H1 (cell line): ENCODE results near the gene PALS2. TPM values are rescaled to one million over a fixed set of nuclear protein-coding genes. Genes with fewer than 3 reads are reported as not detected.

ENCODE experiments used
- CTCF ChIA-PET: fragments of 300-600 bp; sonication (Branson Sonifier 250); formaldehyde crosslinking; loops from one replicate; lab custom pipeline; 2021; ENCODE audit not compliant: partially characterized antibody; lab: Charles Lee
- POLR2A ChIA-PET: fragments of 300-600 bp; sonication (Branson Sonifier 250); formaldehyde crosslinking; loops from one replicate; lab custom pipeline; 2021; ENCODE audit warnings: inconsistent platforms; ENCODE audit not compliant: partially characterized antibody; lab: Charles Lee
- DNase-seq, 2 experiments: peaks; one replicate each; pipeline versions ENCODE4 v3.0.0 to v3.0.0-alpha.2; 2010 to 2022; ENCODE audit warnings: low spot score in 2 of 2, low read depth in 1 of 2, mixed read lengths in 1 of 2
- FAIRE-seq: peaks from 2 replicates; lab custom pipeline; 2011; peaks lifted over from hg19 to GRCh38; lab: Jason Lieb, UNC
- H2AFZ ChIP-seq: 2 replicates; pipeline ENCODE4 v1.8.1; 2012; ENCODE audit warnings: low read length, inconsistent platforms
- H2AK5ac ChIP-seq: 2 replicates; pipeline ENCODE4 v1.6.1; 2013; ENCODE audit warnings: low read depth, low read length
- H2BK120ac ChIP-seq: replicated peaks from 2 replicates; pipeline ENCODE3; 2013; ENCODE audit warnings: low read depth, low read length, inconsistent platforms
- H2BK12ac ChIP-seq: 2 replicates; pipeline ENCODE4 v1.6.1; 2013; ENCODE audit warnings: low read depth, low read length
- H2BK15ac ChIP-seq: 2 replicates; pipeline ENCODE4 v1.6.1; 2013; ENCODE audit warnings: low read length
- H2BK20ac ChIP-seq: 2 replicates; pipeline ENCODE4 v1.6.1; 2013; ENCODE audit warnings: low read length
- H2BK5ac ChIP-seq: 2 replicates; pipeline ENCODE4 v1.6.1; 2013; ENCODE audit warnings: low read depth, low read length
- H3K14ac ChIP-seq: 2 replicates; pipeline ENCODE4 v1.6.1; 2013; ENCODE audit warnings: inconsistent platforms; ENCODE audit not compliant: insufficient read length
- H3K18ac ChIP-seq: 2 replicates; pipeline ENCODE4 v1.6.1; 2013; ENCODE audit warnings: low read length; ENCODE audit errors: extremely low read depth
- H3K23ac ChIP-seq: 2 replicates; pipeline ENCODE4 v1.6.1; 2013; ENCODE audit warnings: inconsistent platforms; ENCODE audit not compliant: insufficient read length
- H3K23me2 ChIP-seq: 2 replicates; pipeline ENCODE4 v1.6.1; 2013; ENCODE audit warnings: low read depth, low read length
- H3K27ac ChIP-seq: 2 replicates; pipeline ENCODE4 v1.6.1; 2011; ENCODE audit warnings: low read depth, low read length, inconsistent platforms
- H3K27me3 ChIP-seq, 4 experiments: replicated peaks in 1 of 4; 1 replicate in 1 of 4; 2 replicates in 3 of 4; pipeline versions ENCODE4 v1.6.1 to v1.8.1; 2011 to 2013; ENCODE audit warnings: low read length in 3 of 4, mild to moderate bottlenecking in 3 of 4, inconsistent platforms in 2 of 4, mixed read lengths in 2 of 4, moderate library complexity in 1 of 4; ENCODE audit not compliant: control insufficient read depth in 3 of 4, insufficient read depth in 3 of 4; ENCODE audit errors: extremely low read depth in 1 of 4
- H3K36me3 ChIP-seq, 4 experiments: 2 replicates each; pipeline versions ENCODE4 v1.6.1 to v1.8.1; 2011 to 2013; ENCODE audit warnings: mild to moderate bottlenecking in 4 of 4, low read length in 3 of 4, moderate library complexity in 2 of 4, control low read depth in 1 of 4, inconsistent platforms in 1 of 4; ENCODE audit not compliant: insufficient read depth in 4 of 4, control insufficient read depth in 2 of 4
- H3K4ac ChIP-seq: replicated peaks from 2 replicates; pipeline ENCODE3; 2013; ENCODE audit warnings: low read length, low read depth, mixed read lengths, inconsistent platforms; ENCODE audit not compliant: insufficient read length
- H3K4me1 ChIP-seq, 4 experiments: replicated peaks in 1 of 4; 1 replicate in 1 of 4; 2 replicates in 3 of 4; pipeline versions ENCODE4 v1.6.1 to v1.8.1; 2011 to 2013; ENCODE audit warnings: low read length in 3 of 4, inconsistent platforms in 2 of 4, mixed read lengths in 1 of 4; ENCODE audit not compliant: insufficient read depth in 4 of 4, control insufficient read depth in 3 of 4
- H3K4me2 ChIP-seq, 2 experiments: 2 replicates each; pipeline versions ENCODE4 v1.6.1 to v1.8.1; 2011 to 2013; ENCODE audit warnings: low read depth in 2 of 2, low read length in 2 of 2, control low read depth in 1 of 2, inconsistent platforms in 1 of 2, mild to moderate bottlenecking in 1 of 2; ENCODE audit not compliant: insufficient read depth in 1 of 2
- H3K4me3 ChIP-seq, 4 experiments: fragments of 200-600, 300-600 bp in 1 of 4; sonication (generic), shearing (Covaris generic), sonication (Bioruptor Twin) in 1 of 4; 2 replicates each; pipeline versions ENCODE4 v1.5.1 to v1.8.1; 2011 to 2016; ENCODE audit warnings: low read length in 4 of 4, low read depth in 3 of 4, control low read depth in 2 of 4, inconsistent platforms in 2 of 4, mild to moderate bottlenecking in 2 of 4, mixed read lengths in 1 of 4, moderate library complexity in 1 of 4; ENCODE audit not compliant: insufficient read depth in 2 of 4; ENCODE audit errors: extremely low read depth in 1 of 4
- H3K56ac ChIP-seq: replicated peaks from 2 replicates; pipeline ENCODE3; 2013; ENCODE audit warnings: low read depth, mild to moderate bottlenecking, mixed read lengths, low read length, inconsistent platforms; ENCODE audit not compliant: insufficient read length
- H3K79me1 ChIP-seq: 2 replicates; pipeline ENCODE4 v1.6.1; 2013; ENCODE audit warnings: low read depth, low read length, control low read depth
- H3K79me2 ChIP-seq, 2 experiments: 2 replicates each; pipeline versions ENCODE4 v1.6.1 to v1.8.1; 2012 to 2013; ENCODE audit warnings: low read length in 2 of 2, mild to moderate bottlenecking in 2 of 2, inconsistent platforms in 1 of 2; ENCODE audit not compliant: insufficient read depth in 2 of 2, control insufficient read depth in 1 of 2
- H3K9ac ChIP-seq, 4 experiments: replicated peaks in 1 of 4; 1 replicate in 1 of 4; 2 replicates in 3 of 4; pipeline versions ENCODE4 v1.6.1 to v1.8.1; 2011 to 2013; ENCODE audit warnings: low read depth in 3 of 4, low read length in 3 of 4, control low read depth in 2 of 4, mild to moderate bottlenecking in 2 of 4, moderate library complexity in 2 of 4, inconsistent platforms in 1 of 4; ENCODE audit errors: extremely low read depth in 1 of 4
- H3K9me3 ChIP-seq, 2 experiments: 2 replicates each; pipeline versions ENCODE4 v1.6.1 to v1.8.1; 2012 to 2013; ENCODE audit warnings: mild to moderate bottlenecking in 2 of 2, moderate library complexity in 2 of 2, control low read depth in 1 of 2, inconsistent platforms in 1 of 2, low read depth in 1 of 2, low read length in 1 of 2, mixed read lengths in 1 of 2; ENCODE audit not compliant: insufficient read depth in 2 of 2
- H4K20me1 ChIP-seq, 2 experiments: replicated peaks in 1 of 2; 2 replicates each; pipeline versions ENCODE3 to v1.8.1; 2011 to 2013; ENCODE audit warnings: inconsistent platforms in 2 of 2, low read length in 2 of 2, mild to moderate bottlenecking in 1 of 2; ENCODE audit not compliant: insufficient read depth in 2 of 2, control insufficient read depth in 1 of 2
- H4K5ac ChIP-seq: 2 replicates; pipeline ENCODE4 v1.6.1; 2013; ENCODE audit warnings: low read length, low read depth, mixed read lengths, inconsistent platforms; ENCODE audit not compliant: insufficient read length
- H4K8ac ChIP-seq: 2 replicates; pipeline ENCODE4 v1.8.0; 2013; ENCODE audit warnings: mild to moderate bottlenecking, moderate library complexity, low read length, inconsistent platforms; ENCODE audit not compliant: insufficient read depth; ENCODE audit errors: extremely low read depth
- H4K91ac ChIP-seq: replicated peaks from 2 replicates; pipeline ENCODE3; 2013; ENCODE audit warnings: low read length, mixed read lengths, inconsistent platforms; ENCODE audit not compliant: insufficient read length
- CEBPB ChIP-seq: IDR thresholded peaks from 2 replicates; pipeline ENCODE4 v1.6.1; 2012; ENCODE audit warnings: low read depth, low read length
- CHD2 ChIP-seq: IDR thresholded peaks from 2 replicates; pipeline ENCODE4 v1.6.1; 2012; ENCODE audit warnings: low read length, improper control_type of control experiment
- EZH2 ChIP-seq: fragments of 200-600 bp; sonication (generic); IDR thresholded peaks from 2 replicates; pipeline ENCODE4 v1.7.1; 2012; ENCODE audit warnings: low read depth, mild to moderate bottlenecking, moderate library complexity, low read length, inconsistent platforms; ENCODE audit not compliant: severe bottlenecking
- SIRT6 ChIP-seq: IDR thresholded peaks from one replicate; pipeline ENCODE4 v1.7.1; 2012; ENCODE audit warnings: low read length, inconsistent platforms
- SP2 ChIP-seq: IDR thresholded peaks from 2 replicates; pipeline ENCODE4 v1.6.1; 2012; ENCODE audit warnings: mild to moderate bottlenecking, low read length, inconsistent platforms
- polyA plus RNA-seq, 7 experiments: library from polyadenylated mRNA; depleted of rRNA in 3 of 7; stranded (reverse) in 5 of 7; unstranded in 2 of 7; fragments of >200 nt in 5 of 7; fragments of 200-250 nt in 2 of 7; gene quantifications; 1 replicate in 5 of 7; 2 replicates in 1 of 7; 4 replicates in 1 of 7; pipeline versions ENCODE4 v1.2.1 to v1.2.3, GENCODE V29; 2011 to 2013; ENCODE audit warnings: missing spikeins in 2 of 7, mixed read lengths in 2 of 7
- total RNA-seq: library from RNA; stranded (reverse); fragmentation: NEBNext Ultra II Directional; extraction: Animal tissue kit (Norgen Biotek cat#: 25700); gene quantifications from 2 replicates; pipeline ENCODE4 v1.2.1, GENCODE V29; 2021

PALS2 gene
- total and polyA plus RNA-seq, 2 of the 8 experiments (the other 6 are each of a cell fraction or from before 2014, with no cell fraction given) = 10.4 to 98.3 TPM

DNA sequence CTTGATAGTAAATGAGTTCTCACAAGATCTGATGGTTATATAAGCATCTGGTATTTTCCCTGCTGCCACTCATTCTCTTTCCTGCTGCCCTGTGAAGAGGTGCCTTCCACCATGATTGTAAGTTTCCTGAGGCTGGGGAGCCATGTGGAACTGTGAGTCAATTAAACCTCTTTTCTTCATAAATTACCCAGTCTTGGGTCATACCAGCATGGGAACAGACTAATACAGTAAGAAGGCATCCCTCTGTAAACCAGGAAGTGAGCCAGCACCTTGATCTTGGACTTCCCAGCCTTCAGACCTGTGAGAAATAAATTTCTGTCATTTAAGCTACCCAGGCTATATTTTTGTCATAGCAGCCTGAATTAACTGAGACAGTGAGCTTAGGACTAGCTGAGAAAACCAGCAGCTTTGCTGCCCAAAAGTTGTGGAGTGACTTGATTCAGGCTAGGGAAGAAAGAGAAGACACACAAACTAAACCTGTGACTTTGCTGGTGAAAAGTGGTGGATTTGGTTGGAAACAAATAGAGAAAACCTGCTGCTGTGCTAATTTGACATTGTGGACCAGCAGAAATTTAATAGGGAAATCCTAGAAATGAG lies 29.7 kb downstream of the PALS2 start:
- Histone ChIP-seq H3K4ac (no peak overlapping the region), H2AFZ (no peak overlapping the region), H3K14ac (no peak overlapping the region), H3K4me1 (peaks cover 0 to 2% (median under 1%) of the 10 kb centered on the region in 4 experiments; a peak in 3 of 7 replicates), H3K79me1 (0 out of 2 replicates have a peak, but pooled peaks cover 6% of the 10 kb centered on the region), H2BK15ac (no peak overlapping the region), H4K5ac (no peak overlapping the region), H2BK5ac (no peak overlapping the region), H2BK12ac (no peak overlapping the region), H3K56ac (no peak overlapping the region), H3K23me2 (no peaks in the 10 kb centered on the region), H3K27me3 (no peaks in the 10 kb centered on the region), H4K91ac (no peak overlapping the region), H3K18ac (no peak overlapping the region), H3K9me3 (peaks cover 0 to 3% of the 10 kb centered on the region in 2 experiments; a peak in 1 of 4 replicates), H3K4me2 (no peak overlapping the region), H4K20me1 (no peaks in the 10 kb centered on the region), H3K23ac (no peak overlapping the region), H2BK20ac (no peak overlapping the region), H3K79me2 (peaks cover 0 to 100% of the 10 kb centered on the region in 2 experiments; a peak in 3 of 4 replicates), H3K9ac (no peak overlapping the region), H3K4me3 (no peak overlapping the region), H3K27ac (no peak overlapping the region), H2BK120ac (no peak overlapping the region), H4K8ac (no peak overlapping the region), H3K36me3 (peaks cover 0 to 5% (median 0%) of the 10 kb centered on the region in 4 experiments; a peak in 1 of 8 replicates), H2AK5ac (no peak overlapping the region)
- FAIRE-seq (no peak), DNase-seq (no peak)
- CTCF ChIA-PET = interaction anchor here (1.1 to 2.2 kb wide), 3 partner anchors 13 to 27 kb away, joined by 3 to 9 read pairs (median 3); no protein-coding TSS in a partner anchor
- POLR2A ChIA-PET = no interaction called here
- TF ChIP-seq CHD2 (no peak), SP2 (no peak), SIRT6 (no peak), CEBPB (no peak), EZH2 (no peak)
